Globus pallidus (tissue), 1 donor: ENCODE results near the gene GALNT2.
A peak's percentile ranks its signal among the peaks of the same experiment; 100 is the strongest.

ENCODE experiments used
- DNase-seq: peaks from one replicate; pipeline ENCODE4 v3.0.0-alpha.2; 2015; ENCODE audit warnings: low spot score

The GALNT2 gene

DNA sequence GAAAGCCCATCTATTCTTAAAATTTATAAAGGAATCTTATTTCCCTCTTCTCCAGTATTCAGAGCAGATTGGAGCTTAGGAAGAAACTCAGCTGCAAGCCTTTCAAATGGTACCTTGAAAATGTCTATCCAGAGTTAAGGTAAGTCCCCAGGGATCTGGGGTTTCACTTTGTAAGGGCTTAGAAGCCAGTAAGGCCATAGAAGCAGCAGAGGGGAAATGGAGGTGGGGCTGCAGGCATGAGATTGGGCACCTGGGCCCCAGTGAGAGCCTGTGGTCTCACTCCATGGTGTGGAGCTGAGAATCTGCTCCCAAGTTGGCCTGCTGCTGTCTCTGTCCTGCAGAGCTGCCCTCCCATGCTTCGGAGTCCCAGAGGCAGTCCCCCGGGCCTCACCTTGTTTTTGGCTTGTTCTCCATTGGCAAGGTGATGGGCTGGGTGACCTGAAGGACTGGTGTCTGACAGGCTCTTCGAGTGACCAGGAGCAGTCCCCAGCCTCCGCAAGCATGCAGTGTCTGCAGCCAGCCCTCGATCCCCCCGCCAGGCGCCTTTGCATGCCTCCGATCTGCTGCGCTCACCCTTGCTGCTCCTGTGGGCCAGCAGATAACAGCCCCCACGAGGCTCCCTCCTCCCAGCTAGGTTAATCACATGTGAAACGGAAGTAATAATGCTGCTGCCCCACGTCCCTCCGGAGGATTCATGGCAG lies 196.0 kb downstream of the GALNT2 start:
- no peak for DNase-seq

- no peak for DNase-seq
Observed at GRCh38 chr1:230263568-230264195, 196.6 kb downstream of the GALNT2 start.

DNA sequence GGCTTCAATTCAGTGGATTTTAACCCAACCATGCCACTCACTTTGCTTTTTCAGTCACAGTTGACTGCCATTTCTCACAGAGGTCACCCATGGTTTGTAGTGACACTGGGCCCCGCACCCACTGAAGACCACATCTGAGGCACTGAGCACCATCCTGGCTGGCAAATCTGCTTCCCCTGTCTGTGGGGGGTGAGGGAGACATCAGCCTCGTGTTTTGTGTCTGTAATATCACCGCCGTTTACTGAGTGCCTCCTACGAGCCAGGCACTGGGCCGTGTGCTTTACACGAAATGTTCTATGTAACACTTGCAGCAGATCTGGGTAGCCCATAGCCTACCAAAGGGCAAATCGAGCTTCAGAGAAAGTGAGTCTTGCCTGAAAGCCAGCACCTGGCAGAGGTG lies 197.3 kb downstream of the GALNT2 start:
- no peak for DNase-seq

GRCh38 chr1:230265200-230266115 lies 198.4 kb downstream of the GALNT2 start:
- no peak for DNase-seq

- DNase-seq: no peak
Observed at GRCh38 chr1:230266456-230266855, 199.4 kb downstream of the GALNT2 start.

GRCh38 chr1:230267338-230268065 lies 200.5 kb downstream of the GALNT2 start:
- DNase-seq: no peak

DNA sequence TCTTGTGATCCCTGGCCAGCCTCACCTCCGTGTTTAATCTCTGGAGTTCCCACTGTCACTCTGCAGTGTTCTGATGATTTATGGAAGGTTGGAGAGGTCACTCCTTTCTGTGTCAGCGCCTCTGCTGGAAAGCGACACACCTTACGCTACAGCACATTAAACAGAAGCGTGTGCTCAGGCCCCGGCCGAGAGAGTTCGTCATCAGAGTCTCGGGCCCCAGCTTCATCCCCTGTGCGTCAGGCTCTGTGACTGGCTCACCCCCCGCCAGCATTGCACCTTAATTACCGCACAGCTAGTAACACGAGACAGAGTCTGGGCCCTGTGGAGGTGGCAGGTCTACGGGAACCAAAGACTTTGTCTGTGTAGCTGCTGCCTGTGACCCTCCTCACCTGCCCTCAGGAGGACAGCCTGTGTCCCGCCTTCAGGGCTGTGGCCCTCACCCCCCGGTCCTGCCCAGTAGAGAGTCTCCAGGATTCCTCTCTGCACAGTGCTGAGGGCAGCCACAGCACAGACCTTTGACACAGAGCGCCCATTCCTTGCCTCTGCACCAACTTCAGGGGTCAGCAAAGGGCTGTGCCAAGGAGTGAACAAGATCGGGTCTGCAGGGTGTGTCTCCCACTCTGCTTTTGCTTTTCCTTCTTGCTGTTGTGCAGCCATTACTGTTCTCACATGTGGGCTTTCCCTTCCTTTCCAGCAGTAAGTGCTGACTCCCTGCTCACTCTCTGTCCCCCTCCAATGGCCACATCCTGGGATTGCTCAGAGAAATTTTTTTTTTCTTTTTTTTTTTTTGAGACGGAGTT lies 201.5 kb downstream of the GALNT2 start:
- peak; percentile 57 for DNase-seq

DNA sequence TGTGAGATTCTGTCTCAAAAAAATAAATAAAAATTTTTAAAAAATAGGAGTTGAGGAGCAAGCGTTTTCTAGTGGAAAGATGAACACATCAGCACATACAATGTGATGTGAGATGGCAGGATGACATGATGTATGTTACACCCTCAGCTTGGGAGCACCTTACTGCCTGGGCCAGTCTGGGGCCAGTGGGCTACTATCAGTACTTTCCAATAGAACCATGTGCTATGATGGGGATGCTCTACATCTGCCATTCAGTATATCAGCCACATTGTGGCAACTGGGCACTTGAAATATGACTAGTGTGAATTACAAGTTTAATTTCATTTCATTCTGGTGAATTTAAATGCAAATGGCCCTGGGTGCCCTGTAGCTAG lies 203.1 kb downstream of the GALNT2 start:
- no peak for DNase-seq

GRCh38 chr1:230270559-230271281 lies 203.7 kb downstream of the GALNT2 start:
- DNase-seq: no peak

GRCh38 chr1:230271300-230272035 lies 204.4 kb downstream of the GALNT2 start:
- no peak for DNase-seq

DNA sequence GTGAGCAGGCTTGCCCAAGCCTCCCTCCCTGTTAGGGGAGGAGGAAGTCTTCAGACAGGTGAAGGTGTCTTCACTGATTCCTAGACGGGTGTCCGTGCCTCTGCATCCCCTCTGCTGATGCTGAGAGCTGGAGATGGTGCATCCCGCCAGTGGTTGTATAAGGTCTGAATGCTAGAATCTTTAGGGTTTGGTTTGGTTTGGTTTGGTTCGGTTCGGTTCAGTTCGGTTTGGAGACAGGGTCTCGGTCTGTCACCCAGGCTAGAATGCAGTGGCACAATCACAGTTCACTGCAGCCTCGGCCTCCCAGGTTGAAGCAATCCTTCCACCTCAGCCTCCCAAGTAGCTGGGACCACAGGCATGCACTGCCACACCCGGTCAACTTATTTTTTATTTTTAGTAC lies 205.5 kb downstream of the GALNT2 start:
- DNase-seq: no peak

GRCh38 chr1:230273141-230273710 lies 206.2 kb downstream of the GALNT2 start:
- DNase-seq: no peak

DNA sequence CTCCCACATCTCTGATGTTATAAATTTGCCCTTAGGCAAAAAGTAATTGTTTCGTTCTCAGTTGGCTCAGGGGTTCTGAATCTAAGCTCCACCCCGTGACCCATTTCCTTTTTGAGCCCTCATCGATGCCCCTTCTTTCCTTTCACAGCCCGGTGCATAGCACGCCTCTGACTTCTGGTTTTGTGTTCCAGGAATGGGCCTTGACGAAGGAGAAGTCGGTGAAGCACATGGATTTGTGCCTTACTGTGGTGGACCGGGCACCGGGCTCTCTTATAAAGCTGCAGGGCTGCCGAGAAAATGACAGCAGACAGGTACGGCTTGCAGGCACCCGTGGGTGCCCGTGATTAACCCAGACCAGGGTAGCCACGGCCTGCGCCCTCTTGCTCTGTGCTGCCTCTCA lies 207.2 kb downstream of the GALNT2 start:
- no peak for DNase-seq

DNA sequence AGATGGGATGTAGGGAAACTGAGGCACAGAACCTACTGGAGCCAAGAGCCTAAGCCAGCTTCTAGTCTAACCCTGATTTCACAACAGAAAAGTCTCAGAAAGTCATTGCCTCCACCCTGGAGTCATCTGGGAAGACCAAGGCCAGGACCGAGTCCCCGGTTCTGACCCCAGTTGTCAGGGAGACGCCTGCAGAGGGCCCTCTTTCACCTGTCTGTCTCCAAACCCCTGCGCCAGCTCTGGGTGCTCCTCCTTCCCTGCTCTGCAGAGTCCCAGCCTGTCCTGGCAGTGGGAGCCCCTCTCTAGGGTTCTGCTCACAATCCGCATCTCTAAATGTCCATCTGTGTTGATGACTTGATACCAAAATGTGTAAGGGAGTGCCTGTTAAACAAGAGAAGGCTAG lies 209.4 kb downstream of the GALNT2 start:
- no peak for DNase-seq

- no peak for DNase-seq
Observed at GRCh38 chr1:230277201-230278025, 210.4 kb downstream of the GALNT2 start.

DNA sequence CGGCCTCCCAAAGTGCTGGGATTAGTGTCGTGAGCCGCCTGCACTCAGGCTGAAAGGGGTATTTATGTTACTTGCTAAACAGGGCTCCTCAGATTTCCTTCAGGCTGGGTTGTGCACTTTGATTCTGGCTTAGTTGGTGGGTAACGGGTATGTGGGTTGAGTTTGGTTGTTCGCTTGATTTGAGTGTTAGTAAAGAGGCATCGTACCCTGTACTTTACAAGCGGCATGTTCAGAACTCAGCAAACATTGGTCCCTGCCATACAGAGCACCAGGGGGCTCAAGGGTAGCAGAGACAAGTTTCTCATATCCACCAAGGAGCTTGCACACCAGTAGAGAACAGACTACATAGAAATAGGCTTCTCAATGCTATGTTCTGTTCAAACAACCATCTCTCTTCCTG lies 211.3 kb downstream of the GALNT2 start:
- no peak for DNase-seq

DNA sequence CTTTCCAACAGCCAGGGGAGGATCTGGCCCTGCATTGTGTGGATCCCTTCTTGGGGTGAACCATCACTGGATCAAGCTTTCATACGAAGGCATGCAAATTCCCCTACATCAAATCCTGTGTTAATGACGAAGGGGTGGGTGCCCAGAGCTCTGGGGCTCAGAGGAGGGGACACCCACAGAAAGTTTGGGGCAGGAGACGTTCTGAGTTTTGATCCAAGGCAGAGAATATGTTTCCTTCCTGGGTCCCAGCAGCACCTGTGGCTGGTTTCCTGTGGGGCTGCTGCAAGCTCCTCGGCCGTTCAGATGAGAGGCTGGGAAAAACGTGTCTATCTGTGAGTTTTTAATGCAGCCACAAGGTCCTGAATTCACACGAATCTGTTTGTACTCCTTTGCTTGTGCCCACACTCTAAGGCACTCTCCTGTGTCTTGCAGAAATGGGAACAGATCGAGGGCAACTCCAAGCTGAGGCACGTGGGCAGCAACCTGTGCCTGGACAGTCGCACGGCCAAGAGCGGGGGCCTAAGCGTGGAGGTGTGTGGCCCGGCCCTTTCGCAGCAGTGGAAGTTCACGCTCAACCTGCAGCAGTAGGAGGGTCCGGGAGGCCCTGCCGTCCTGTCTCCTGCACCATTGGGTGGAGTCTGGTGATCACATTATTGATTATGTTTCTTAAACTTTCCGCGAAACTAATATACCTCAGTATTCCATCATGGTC lies 212.0 kb downstream of the GALNT2 start:
- DNase-seq: no peak

- DNase-seq: no peak
Observed at GRCh38 chr1:230279583-230279945, 212.5 kb downstream of the GALNT2 start.
